ENCODE data around the gene DAP. TPM values are rescaled to one million over a fixed set of nuclear protein-coding genes. Genes with fewer than 3 reads are reported as not detected.

The DAP gene, protein sequence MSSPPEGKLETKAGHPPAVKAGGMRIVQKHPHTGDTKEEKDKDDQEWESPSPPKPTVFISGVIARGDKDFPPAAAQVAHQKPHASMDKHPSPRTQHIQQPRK
- total RNA-seq (14.1 TPM), polyA plus RNA-seq (34.4 TPM)
- long read RNA-seq, donor 1, partial matches to known transcripts: 0 of 3 reads
- long read RNA-seq, donor 1, other reads (novel, unspliced or antisense): 0 of 3 reads
- long read RNA-seq, donor 2: 0 reads
- long read RNA-seq, donor 3, transcript DAP-201 (4 exons, 2,339 nt): major isoform, 23 of 25 reads
- long read RNA-seq, donor 3, partial matches to known transcripts: 0 of 25 reads
- long read RNA-seq, donor 3, other reads (novel, unspliced or antisense): 0 of 25 reads
- long read RNA-seq, donor 4, transcript DAP-201 (4 exons, 2,339 nt): major isoform, 11 of 12 reads
- long read RNA-seq, donor 4, partial matches to known transcripts: 0 of 12 reads
- long read RNA-seq, donor 4, other reads (novel, unspliced or antisense): 0 of 12 reads
- long read RNA-seq, donor 5, transcript DAP-201 (4 exons, 2,339 nt): major isoform, 38 of 43 reads
- long read RNA-seq, donor 5, partial matches to known transcripts: 0 of 43 reads
- long read RNA-seq, donor 5, other reads (novel, unspliced or antisense): 0 of 43 reads
- long read RNA-seq, donor 6, transcript DAP-201 (4 exons, 2,339 nt): major isoform, 25 of 26 reads
- long read RNA-seq, donor 6, partial matches to known transcripts: 0 of 26 reads
- long read RNA-seq, donor 6, other reads (novel, unspliced or antisense): 0 of 26 reads
- long read RNA-seq, donor 7, transcript DAP-201 (4 exons, 2,339 nt): major isoform, 20 of 20 reads
- long read RNA-seq, donor 7, partial matches to known transcripts: 0 of 20 reads
- long read RNA-seq, donor 7, other reads (novel, unspliced or antisense): 0 of 20 reads
- long read RNA-seq, donor 8, transcript DAP-201 (4 exons, 2,339 nt): major isoform, 15 of 15 reads
- long read RNA-seq, donor 8, partial matches to known transcripts: 0 of 15 reads
- long read RNA-seq, donor 8, other reads (novel, unspliced or antisense): 0 of 15 reads
- long read RNA-seq, donor 9, transcript DAP-201 (4 exons, 2,339 nt): major isoform, 14 of 16 reads
- long read RNA-seq, donor 9, partial matches to known transcripts: 0 of 16 reads
- long read RNA-seq, donor 9, other reads (novel, unspliced or antisense): 0 of 16 reads
- long read RNA-seq, donor 10, transcript DAP-201 (4 exons, 2,339 nt): major isoform, 14 of 17 reads
- long read RNA-seq, donor 10, partial matches to known transcripts: 0 of 17 reads
- long read RNA-seq, donor 10, other reads (novel, unspliced or antisense): 0 of 17 reads

DNA sequence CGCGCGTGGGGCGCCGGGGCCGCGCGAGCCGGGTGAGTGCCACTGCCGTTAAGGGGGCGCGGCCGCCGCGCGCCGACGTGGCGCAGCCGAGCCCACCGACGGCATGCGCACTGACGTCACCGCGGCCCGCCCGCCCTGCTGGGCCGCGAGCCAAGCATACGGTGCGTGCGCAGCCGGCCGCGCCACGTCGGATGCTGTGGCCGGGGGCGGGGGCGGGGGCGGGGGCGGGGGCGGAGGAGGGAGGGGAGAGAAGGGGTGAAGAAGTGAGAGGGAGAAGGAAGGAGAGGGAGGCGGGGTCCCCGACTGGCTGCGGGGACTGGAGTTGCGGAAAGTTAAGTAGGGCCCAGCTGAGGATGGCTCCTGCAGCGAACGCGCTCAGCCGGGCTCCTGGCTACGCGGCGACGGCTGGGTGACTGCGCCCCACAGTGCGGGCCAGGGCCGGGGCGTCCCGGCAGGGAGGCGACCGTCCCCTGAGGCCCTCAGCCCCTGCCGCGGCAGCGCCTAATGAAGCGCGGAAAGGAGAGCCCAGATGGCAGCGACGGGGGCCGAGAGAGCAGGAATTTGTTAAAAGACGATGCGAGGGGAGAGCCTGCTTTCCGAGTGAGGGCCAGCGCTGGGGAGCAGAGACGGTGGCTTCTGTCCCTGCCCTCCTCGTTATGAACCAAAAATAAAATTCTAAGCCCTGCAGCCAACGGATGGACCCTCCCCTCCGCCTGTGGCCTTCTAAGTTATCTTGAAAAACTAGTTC lies at the start of gene DAP:
DAP (minus strand) TSS at position 50 of the 748 bp plus-strand sequence. CDS start 166 bp downstream, outside the sequence.
- peak within 1 kb of the TSS; percentile 85 to 92 for H3K27ac ChIP-seq (ENCODE audit: low read depth in 1 of 2, low read length in 1 of 2)
- H3K4me1 ChIP-seq (ENCODE audit: control insufficient read depth in 2 of 2, insufficient read depth in 2 of 2, low read length in 2 of 2): peaks cover 8 to 32% of the 10 kb centered on the region in 2 donors
- no peaks in the 10 kb centered on the region for H3K9me3 ChIP-seq (ENCODE audit: control insufficient read depth in 2 of 2, insufficient read depth in 1 of 2, low read length in 1 of 2)
- peak; percentile 61 to 95 (median 88) for DNase-seq (ENCODE audit: low read depth in 6 of 9, low spot score in 9 of 9)
- WGBS: 1% methylated on average over 77 of the region's 79 CpGs
- H3K27me3 ChIP-seq (ENCODE audit: control insufficient read depth in 2 of 2, insufficient read depth in 1 of 2, low read length in 1 of 2): no peaks in the 10 kb centered on the region
- H3K4me3 ChIP-seq (ENCODE audit: low read length in 2 of 2): peak within 1 kb of the TSS; percentile 55 to 80
- no peaks in the 10 kb centered on the region for H3K36me3 ChIP-seq (ENCODE audit: control insufficient read depth in 2 of 2, insufficient read depth in 2 of 2, low read length in 1 of 2)

DNA sequence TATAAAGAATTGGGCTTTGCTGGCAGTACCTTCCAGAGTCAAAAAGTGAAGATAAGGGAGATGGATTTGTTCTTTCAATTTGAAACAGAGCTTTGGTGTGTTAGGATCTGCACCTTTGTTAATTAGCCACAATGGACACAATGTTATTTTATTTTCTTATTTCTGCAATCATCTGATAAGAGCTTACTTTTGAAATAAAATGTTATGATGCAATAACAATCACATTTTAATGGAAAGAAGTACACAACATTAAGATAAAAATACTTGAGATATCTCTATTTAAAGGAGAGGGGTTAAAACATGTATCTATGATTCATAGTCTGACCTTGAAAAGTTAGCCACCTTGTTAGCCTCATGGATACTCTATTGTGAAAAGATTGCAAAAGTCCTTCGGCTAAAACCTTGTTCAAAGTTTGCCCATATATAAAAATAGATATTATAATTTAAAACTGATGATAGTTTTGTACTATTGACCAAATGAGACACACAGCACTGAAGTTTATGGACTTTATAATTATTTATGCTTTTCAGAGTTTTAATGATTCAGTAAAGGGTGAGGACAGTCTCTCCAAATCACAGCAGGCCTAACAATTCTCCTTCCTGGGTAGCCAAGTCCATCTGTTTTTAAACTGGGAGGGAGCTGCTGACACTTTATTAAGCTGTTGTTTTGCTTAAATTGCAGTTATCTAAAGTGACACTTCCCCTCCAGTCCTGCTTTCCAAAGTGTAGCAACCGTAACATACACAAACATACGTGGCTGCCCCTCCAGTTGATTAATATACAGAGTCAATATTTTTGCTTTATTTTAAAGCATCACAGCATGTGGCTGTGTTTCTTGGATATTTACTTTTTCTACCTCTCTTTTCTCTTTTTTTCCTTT lies 47.6 kb upstream of the DAP start:
- 93% methylated on average over 3 of the region's 3 CpGs for WGBS
- H3K27me3 ChIP-seq (ENCODE audit: control insufficient read depth in 2 of 2, insufficient read depth in 1 of 2, low read length in 1 of 2): no peaks in the 10 kb centered on the region
- H3K36me3 ChIP-seq (ENCODE audit: control insufficient read depth in 2 of 2, insufficient read depth in 2 of 2, low read length in 1 of 2): no peaks in the 10 kb centered on the region
- no peaks in the 10 kb centered on the region for H3K4me1 ChIP-seq (ENCODE audit: control insufficient read depth in 2 of 2, insufficient read depth in 2 of 2, low read length in 2 of 2)
- no peak overlapping the region for H3K4me3 ChIP-seq (ENCODE audit: low read length in 2 of 2)
- no peak for DNase-seq (ENCODE audit: low read depth in 6 of 9, low spot score in 9 of 9)
- no peak overlapping the region for H3K27ac ChIP-seq (ENCODE audit: low read depth in 1 of 2, low read length in 1 of 2)
- H3K9me3 ChIP-seq (ENCODE audit: control insufficient read depth in 2 of 2, insufficient read depth in 1 of 2, low read length in 1 of 2): no peaks in the 10 kb centered on the region

DNA sequence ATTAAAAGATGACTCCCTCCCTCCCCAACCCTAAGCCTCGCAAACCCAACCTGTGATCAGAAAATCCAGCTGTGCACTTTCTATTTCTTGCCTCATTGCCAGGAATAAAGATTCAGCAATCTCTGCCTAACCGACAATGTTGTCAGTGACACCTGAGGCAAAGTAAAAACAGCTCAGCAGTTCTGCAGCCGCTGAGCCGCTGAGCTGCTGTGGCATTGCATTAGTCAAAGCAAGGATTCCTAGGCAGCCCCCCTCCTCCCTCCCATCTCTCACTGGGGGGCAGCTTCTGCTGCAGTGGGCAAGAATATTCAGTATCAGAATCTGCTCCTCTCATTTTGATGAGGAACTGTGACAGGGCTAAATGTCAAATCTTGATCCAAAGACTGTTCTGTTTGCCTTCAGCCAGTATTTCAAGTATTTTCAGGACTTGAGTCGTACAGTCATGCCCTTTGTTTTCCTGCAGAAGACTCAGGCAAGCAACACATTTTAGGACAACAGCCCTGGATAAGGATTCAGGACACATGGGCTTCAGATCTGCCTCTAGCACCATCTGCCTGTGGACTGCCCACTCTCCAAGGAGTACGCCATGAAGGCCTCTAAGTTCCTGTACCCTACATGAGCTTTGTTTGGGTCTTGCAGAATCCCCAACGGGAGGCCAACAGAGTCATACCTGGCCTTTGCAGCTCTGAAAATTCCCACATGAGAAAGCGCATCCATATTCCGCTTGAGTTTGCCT lies 41.1 kb upstream of the DAP start:
- H3K36me3 ChIP-seq (ENCODE audit: control insufficient read depth in 2 of 2, insufficient read depth in 2 of 2, low read length in 1 of 2): no peaks in the 10 kb centered on the region
- no peak overlapping the region for H3K27ac ChIP-seq (ENCODE audit: low read depth in 1 of 2, low read length in 1 of 2)
- WGBS: 64% methylated on average over 9 of the region's 9 CpGs
- H3K27me3 ChIP-seq (ENCODE audit: control insufficient read depth in 2 of 2, insufficient read depth in 1 of 2, low read length in 1 of 2): no peaks in the 10 kb centered on the region
- no peaks in the 10 kb centered on the region for H3K4me1 ChIP-seq (ENCODE audit: control insufficient read depth in 2 of 2, insufficient read depth in 2 of 2, low read length in 2 of 2)
- no peak for DNase-seq (ENCODE audit: low read depth in 6 of 9, low spot score in 9 of 9)
- H3K4me3 ChIP-seq (ENCODE audit: low read length in 2 of 2): no peak overlapping the region
- H3K9me3 ChIP-seq (ENCODE audit: control insufficient read depth in 2 of 2, insufficient read depth in 1 of 2, low read length in 1 of 2): no peaks in the 10 kb centered on the region

DNA sequence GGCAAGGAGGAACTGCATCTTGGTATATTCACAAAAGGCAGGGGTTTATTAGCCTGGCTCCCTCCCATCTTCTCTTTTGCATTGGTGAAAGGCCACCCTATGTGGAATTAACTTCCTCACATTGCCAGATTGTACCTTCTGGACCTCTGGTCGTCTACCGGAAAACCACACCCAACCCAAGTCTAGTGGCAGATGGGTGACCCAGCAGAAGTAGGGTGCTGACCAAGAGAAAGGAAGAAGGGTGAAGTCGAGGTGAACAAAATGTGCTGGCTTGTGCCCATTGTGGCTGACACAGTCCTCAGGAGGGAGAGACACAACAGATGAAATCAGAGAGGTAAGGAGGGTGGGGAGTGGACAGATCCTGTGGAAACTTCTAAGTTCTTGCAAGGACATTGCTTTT lies 39.8 kb upstream of the DAP start:
- Histone ChIP-seq H3K27me3 (ENCODE audit: control insufficient read depth in 2 of 2, insufficient read depth in 1 of 2, low read length in 1 of 2) (no peaks in the 10 kb centered on the region), H3K4me1 (ENCODE audit: control insufficient read depth in 2 of 2, insufficient read depth in 2 of 2, low read length in 2 of 2) (no peaks in the 10 kb centered on the region), H3K27ac (ENCODE audit: low read depth in 1 of 2, low read length in 1 of 2) (no peak overlapping the region), H3K36me3 (ENCODE audit: control insufficient read depth in 2 of 2, insufficient read depth in 2 of 2, low read length in 1 of 2) (no peaks in the 10 kb centered on the region), H3K9me3 (ENCODE audit: control insufficient read depth in 2 of 2, insufficient read depth in 1 of 2, low read length in 1 of 2) (no peaks in the 10 kb centered on the region), H3K4me3 (ENCODE audit: low read length in 2 of 2) (no peak overlapping the region)
- 78% methylated on average over 3 of the region's 3 CpGs for WGBS
- DNase-seq (ENCODE audit: low read depth in 6 of 9, low spot score in 9 of 9): no peak

DNA sequence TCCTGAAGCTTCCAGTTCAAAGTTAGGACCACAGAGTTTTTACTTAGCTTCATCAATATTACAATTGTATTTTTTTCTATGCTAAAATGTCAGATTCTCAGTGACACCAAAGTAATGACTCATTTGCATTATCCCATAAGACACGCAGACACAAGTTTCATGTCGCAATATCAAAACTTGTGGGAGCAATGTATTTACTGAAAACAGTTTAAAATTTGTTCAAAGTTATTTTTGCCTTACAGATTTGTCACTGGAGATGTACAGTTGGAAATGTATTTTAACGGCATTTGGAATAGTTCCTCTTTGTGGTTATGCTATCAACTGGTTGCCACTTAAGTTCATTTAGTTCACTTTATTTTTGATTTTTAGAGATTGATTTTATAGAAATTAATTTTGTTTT lies 36.2 kb upstream of the DAP start:
- Histone ChIP-seq H3K4me3 (ENCODE audit: low read length in 2 of 2) (no peak overlapping the region), H3K36me3 (ENCODE audit: control insufficient read depth in 2 of 2, insufficient read depth in 2 of 2, low read length in 1 of 2) (no peaks in the 10 kb centered on the region), H3K27ac (ENCODE audit: low read depth in 1 of 2, low read length in 1 of 2) (no peak overlapping the region), H3K4me1 (ENCODE audit: control insufficient read depth in 2 of 2, insufficient read depth in 2 of 2, low read length in 2 of 2) (no peaks in the 10 kb centered on the region), H3K27me3 (ENCODE audit: control insufficient read depth in 2 of 2, insufficient read depth in 1 of 2, low read length in 1 of 2) (no peaks in the 10 kb centered on the region), H3K9me3 (ENCODE audit: control insufficient read depth in 2 of 2, insufficient read depth in 1 of 2, low read length in 1 of 2) (no peaks in the 10 kb centered on the region)
- 11% methylated on average over 3 of the region's 3 CpGs for WGBS
- no peak for DNase-seq (ENCODE audit: low read depth in 6 of 9, low spot score in 9 of 9)

DNA sequence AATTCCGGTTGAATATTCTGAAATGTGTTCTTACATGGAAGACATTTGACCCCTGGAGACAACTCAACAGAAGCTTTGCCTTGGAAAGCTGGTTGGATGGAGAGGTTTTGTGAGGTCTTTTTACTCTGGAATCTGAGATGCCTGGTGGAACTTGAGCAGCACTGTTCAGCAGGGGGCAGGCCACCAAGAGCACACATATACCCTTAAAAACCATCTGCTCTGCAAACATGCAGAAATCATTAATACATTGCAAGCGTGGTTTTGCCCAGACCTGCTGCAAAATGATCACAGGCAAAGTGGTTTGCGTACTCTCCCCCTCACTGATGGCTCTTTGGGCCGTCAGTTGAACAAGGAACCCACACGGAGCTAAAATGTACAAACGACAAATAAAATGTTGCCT lies 32.8 kb upstream of the DAP start:
- Histone ChIP-seq H3K4me1 (ENCODE audit: control insufficient read depth in 2 of 2, insufficient read depth in 2 of 2, low read length in 2 of 2) (no peaks in the 10 kb centered on the region), H3K27me3 (ENCODE audit: control insufficient read depth in 2 of 2, insufficient read depth in 1 of 2, low read length in 1 of 2) (no peaks in the 10 kb centered on the region), H3K36me3 (ENCODE audit: control insufficient read depth in 2 of 2, insufficient read depth in 2 of 2, low read length in 1 of 2) (no peaks in the 10 kb centered on the region), H3K27ac (ENCODE audit: low read depth in 1 of 2, low read length in 1 of 2) (no peak overlapping the region), H3K4me3 (ENCODE audit: low read length in 2 of 2) (no peak overlapping the region), H3K9me3 (ENCODE audit: control insufficient read depth in 2 of 2, insufficient read depth in 1 of 2, low read length in 1 of 2) (no peaks in the 10 kb centered on the region)
- no peak for DNase-seq (ENCODE audit: low read depth in 6 of 9, low spot score in 9 of 9)
- WGBS: 78% methylated on average over 6 of the region's 6 CpGs

DNA sequence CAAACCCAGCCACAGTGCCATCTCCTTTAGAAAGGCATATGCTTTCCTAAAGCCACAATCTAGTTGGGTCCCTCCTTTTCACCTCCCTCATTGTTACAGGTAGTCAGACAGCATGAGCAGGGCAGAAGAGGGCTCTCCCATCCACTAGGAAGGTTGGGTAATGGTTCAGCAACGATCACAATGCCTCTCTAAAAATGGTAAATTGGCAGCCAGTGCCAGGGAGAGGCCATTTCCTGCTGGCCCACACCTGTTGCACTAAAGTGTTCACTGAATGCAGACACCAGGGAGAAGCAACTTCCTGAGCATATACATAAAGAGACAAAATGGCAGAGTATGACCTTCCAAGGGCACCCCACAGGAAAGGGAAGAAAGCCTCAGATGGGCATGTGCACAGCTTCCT lies 31.3 kb upstream of the DAP start:
- Histone ChIP-seq H3K4me3 (ENCODE audit: low read length in 2 of 2) (no peak overlapping the region), H3K27me3 (ENCODE audit: control insufficient read depth in 2 of 2, insufficient read depth in 1 of 2, low read length in 1 of 2) (no peaks in the 10 kb centered on the region), H3K27ac (ENCODE audit: low read depth in 1 of 2, low read length in 1 of 2) (no peak overlapping the region), H3K4me1 (ENCODE audit: control insufficient read depth in 2 of 2, insufficient read depth in 2 of 2, low read length in 2 of 2) (no peaks in the 10 kb centered on the region), H3K36me3 (ENCODE audit: control insufficient read depth in 2 of 2, insufficient read depth in 2 of 2, low read length in 1 of 2) (no peaks in the 10 kb centered on the region), H3K9me3 (ENCODE audit: control insufficient read depth in 2 of 2, insufficient read depth in 1 of 2, low read length in 1 of 2) (no peaks in the 10 kb centered on the region)
- no peak for DNase-seq (ENCODE audit: low read depth in 6 of 9, low spot score in 9 of 9)
- WGBS: 54% methylated on average over 1 of the region's 1 CpG

All from thymus (tissue), 14 donors.